B cell (primary cell): ENCODE results near the gene SCN10A. TPM values are rescaled to one million over a fixed set of nuclear protein-coding genes. Genes with fewer than 3 reads are reported as not detected.

Experiments
- ATAC-seq: fragments of 200-7000 bp; cut with Tn5 transposase; one replicate; pipeline ENCODE4 v1.10.0; 2021; ENCODE audit warnings: low read depth, mild to moderate bottlenecking, moderate number of reproducible peaks, moderate library complexity
- CTCF ChIA-PET: fragments of 350-600 bp; sonication (Branson Sonifier 250); formaldehyde crosslinking; loops from one replicate; lab custom pipeline; 2021; ENCODE audit warnings: antibody characterized with exemption, inconsistent platforms; lab: Charles Lee
- POLR2A ChIA-PET: fragments of 350-600 bp; sonication (Branson Sonifier 250); formaldehyde crosslinking; loops from one replicate; lab custom pipeline; 2021; ENCODE audit warnings: antibody characterized with exemption; lab: Charles Lee
- DNase-seq: peaks from one replicate; pipeline ENCODE4 v3.0.0; 2013
- H2AFZ ChIP-seq: 2 replicates; pipeline ENCODE4 v1.6.1; 2012; ENCODE audit warnings: mild to moderate bottlenecking, low read depth, low read length; ENCODE audit not compliant: insufficient read depth, poor library complexity, severe bottlenecking
- H3K27ac ChIP-seq, 2 donors: 1 replicate in 1 of 2; 2 replicates in 1 of 2; pipeline ENCODE4 v1.5.1; 2012 to 2013; ENCODE audit warnings: low read length in 2 of 2, mild to moderate bottlenecking in 2 of 2, moderate library complexity in 1 of 2
- H3K27me3 ChIP-seq, 4 experiments: fragments of 200-600 bp in 1 of 4; sonication (generic) in 1 of 4; replicated peaks in 1 of 4; 1 replicate in 2 of 4; 2 replicates in 2 of 4; pipeline versions ENCODE4 v1.6.1 to v1.7.0; 2013 to 2016; ENCODE audit warnings: low read length in 3 of 4, mild to moderate bottlenecking in 2 of 4, mixed read lengths in 1 of 4, moderate library complexity in 1 of 4; ENCODE audit not compliant: insufficient read depth in 4 of 4, control insufficient read depth in 3 of 4; ENCODE audit errors: control extremely low read depth in 1 of 4
- H3K36me3 ChIP-seq, 2 experiments: replicated peaks in 1 of 2; 1 replicate in 1 of 2; 2 replicates in 1 of 2; pipeline versions ENCODE4 v1.6.1 to v1.7.1; 2013; ENCODE audit warnings: low read length in 1 of 2; ENCODE audit not compliant: insufficient read depth in 2 of 2, control insufficient read depth in 1 of 2; ENCODE audit errors: control extremely low read depth in 1 of 2, extremely low read depth in 1 of 2
- H3K4me1 ChIP-seq, 2 donors: fragments of 200-600 bp in 1 of 2; sonication (generic) in 1 of 2; 1 replicate in 1 of 2; 2 replicates in 1 of 2; pipeline versions ENCODE4 v1.5.1 to v1.6.1; 2013 to 2017; ENCODE audit warnings: low read length in 2 of 2; ENCODE audit not compliant: control insufficient read depth in 2 of 2, insufficient read depth in 2 of 2
- H3K4me2 ChIP-seq: replicated peaks from 2 replicates; pipeline ENCODE3; 2012; ENCODE audit warnings: mild to moderate bottlenecking, low read depth, low read length; ENCODE audit not compliant: poor library complexity, severe bottlenecking
- H3K4me3 ChIP-seq, 5 experiments: fragments of 200-600 bp in 1 of 5; sonication (generic) in 1 of 5; 1 replicate in 3 of 5; 2 replicates in 2 of 5; pipeline versions ENCODE4 v1.5.1 to v1.7.0; 2011 to 2016; ENCODE audit warnings: low read length in 4 of 5, mild to moderate bottlenecking in 4 of 5, low read depth in 2 of 5, control low read depth in 1 of 5, moderate library complexity in 1 of 5; ENCODE audit not compliant: insufficient read depth in 1 of 5; ENCODE audit errors: control extremely low read depth in 1 of 5, extremely low read depth in 1 of 5
- H3K79me2 ChIP-seq: fragments of 200-600 bp; sonication (generic); one replicate; pipeline ENCODE4 v1.6.0; 2016; ENCODE audit warnings: low read length; ENCODE audit not compliant: control insufficient read depth, insufficient read depth
- H3K9ac ChIP-seq: fragments of 200-600 bp; sonication (generic); 2 replicates; pipeline ENCODE4 v1.6.1; 2017; ENCODE audit warnings: mild to moderate bottlenecking, low read length, moderate library complexity
- H3K9me3 ChIP-seq, 3 donors: one replicate each; pipeline versions ENCODE4 v1.6.1 to v1.7.1; 2013; ENCODE audit warnings: low read length in 2 of 3; ENCODE audit not compliant: control insufficient read depth in 2 of 3, insufficient read depth in 1 of 3; ENCODE audit errors: control extremely low read depth in 1 of 3
- H4K20me1 ChIP-seq: 2 replicates; pipeline ENCODE4 v1.6.0; 2012; ENCODE audit warnings: mild to moderate bottlenecking, low read length; ENCODE audit not compliant: insufficient read depth, control insufficient read depth, poor library complexity, severe bottlenecking
- H3K27ac Mint-ChIP-seq: one replicate; pipeline ENCODE4 v1.8.0; 2021; ENCODE audit warnings: mixed read lengths
- H3K27me3 Mint-ChIP-seq: one replicate; pipeline ENCODE4 v1.8.0; 2021; ENCODE audit warnings: mixed read lengths
- H3K4me1 Mint-ChIP-seq: one replicate; pipeline ENCODE4 v1.8.0; 2021; ENCODE audit warnings: mixed read lengths
- H3K4me3 Mint-ChIP-seq: one replicate; pipeline ENCODE4 v1.8.0; 2021; ENCODE audit warnings: mixed read lengths
- H3K9me3 Mint-ChIP-seq: one replicate; pipeline ENCODE4 v1.8.0; 2022; ENCODE audit warnings: mixed read lengths; ENCODE audit not compliant: insufficient read depth
- CTCF ChIP-seq: fragments of 200-600 bp; IDR thresholded peaks from one replicate; pipeline ENCODE4 v1.8.0; 2022; ENCODE audit warnings: antibody characterized with exemption, mild to moderate bottlenecking
- EZH2 ChIP-seq: IDR thresholded peaks from 2 replicates; pipeline ENCODE4 v1.6.1; 2012; ENCODE audit warnings: borderline replicate concordance, low read depth, mild to moderate bottlenecking, moderate library complexity, low read length; ENCODE audit not compliant: insufficient read depth, poor library complexity, severe bottlenecking
- WGBS: methylation state at CpG from one replicate; pipeline ENCODE4 v1.1.5; 2013; ENCODE audit warnings: missing lambda C conversion rate; ENCODE audit not compliant: insufficient coverage; 5-methylcytosine and 5-hydroxymethylcytosine counted together
- intact Hi-C: fragments of 100-400 bp; cut with micrococcal nuclease; formaldehyde crosslinking; loops from one replicate; pipeline ENCODE4 v1.10.0; 2022
- polyA plus RNA-seq: library from polyadenylated mRNA; depleted of rRNA; stranded (reverse); fragments of >200 nt; gene quantifications from 2 replicates; pipeline ENCODE4 v1.2.3, GENCODE V29; 2012
- total RNA-seq, 2 donors: library from RNA; stranded (reverse); fragments of 120-200 nt in 1 of 2; gene quantifications; 1 replicate in 1 of 2; 2 replicates in 1 of 2; pipeline versions ENCODE4 v1.2.3 to v1.2.4, GENCODE V29; 2013 to 2022

The SCN10A gene
- total and polyA plus RNA-seq, 2 donors (not counting 1 experiment from before 2014, with no cell fraction given), result not detected

- POLR2A ChIA-PET, result no interaction called here
- peaks cover 17% of the 10 kb centered on the region for H3K27me3 Mint-ChIP-seq
- intact Hi-C loops, result no loop called here
- CTCF ChIA-PET, result no interaction called here
- no peak overlapping the region for H3K4me3 ChIP-seq
- H3K4me2 ChIP-seq, result no peak overlapping the region
- no peak overlapping the region for H3K27ac ChIP-seq
- no peak overlapping the region for H3K9ac ChIP-seq
- 78% methylated on average over 9 of the region's 12 CpGs for WGBS
- H3K4me1 Mint-ChIP-seq, result no peaks in the 10 kb centered on the region
- no peaks in the 10 kb centered on the region for H3K27me3 ChIP-seq
- DNase-seq, result no peak
- no peak overlapping the region for H2AFZ ChIP-seq
- no peak for ATAC-seq
- TF ChIP-seq CTCF (no peak), EZH2 (no peak)
- no peak overlapping the region for H3K27ac Mint-ChIP-seq
- H4K20me1 ChIP-seq, result no peaks in the 10 kb centered on the region
- H3K36me3 ChIP-seq, result no peaks in the 10 kb centered on the region
- H3K4me1 ChIP-seq, result no peaks in the 10 kb centered on the region
- H3K79me2 ChIP-seq, result no peaks in the 10 kb centered on the region
- H3K4me3 Mint-ChIP-seq, result no peak overlapping the region
- H3K9me3 Mint-ChIP-seq, result no peaks in the 10 kb centered on the region
- H3K9me3 ChIP-seq, result no peaks in the 10 kb centered on the region
Observed at GRCh38 chr3:38722781-38723568, 93.0 kb downstream of the SCN10A start.

GRCh38 chr3:38721207-38721772 lies 94.7 kb downstream of the SCN10A start:
- WGBS, result 100% methylated on average over 2 of the region's 5 CpGs
- Mint-ChIP-seq H3K27ac (no peak overlapping the region), H3K9me3 (no peaks in the 10 kb centered on the region), H3K4me1 (no peaks in the 10 kb centered on the region), H3K27me3 (peaks cover 11% of the 10 kb centered on the region), H3K4me3 (no peak overlapping the region)
- Histone ChIP-seq H3K4me3 (no peak overlapping the region), H3K27ac (no peak overlapping the region), H3K36me3 (no peaks in the 10 kb centered on the region), H3K4me1 (no peaks in the 10 kb centered on the region), H4K20me1 (no peaks in the 10 kb centered on the region), H2AFZ (no peak overlapping the region), H3K79me2 (no peaks in the 10 kb centered on the region), H3K4me2 (no peak overlapping the region), H3K9ac (no peak overlapping the region), H3K27me3 (no peaks in the 10 kb centered on the region), H3K9me3 (no peaks in the 10 kb centered on the region)
- no peak for TF ChIP-seq CTCF
- TF ChIP-seq EZH2, result no peak
- ATAC-seq (no peak), DNase-seq (no peak)
- intact Hi-C loops, result no loop called here
- ChIA-PET POLR2A (no interaction called here), CTCF (no interaction called here)
